GM13976 (cell line): ENCODE results near the gene DPP6.

Source experiments
- DNase-seq: peaks from one replicate; pipeline ENCODE4 v3.0.0; 2012; ENCODE audit warnings: low spot score
- CTCF ChIP-seq: IDR thresholded peaks from 2 replicates; pipeline ENCODE4 v1.5.1; 2012; ENCODE audit warnings: borderline replicate concordance, mild to moderate bottlenecking; ENCODE audit not compliant: insufficient read depth; ENCODE audit errors: extremely low read depth, missing control alignments, control extremely low read depth
- in situ Hi-C: fragments of 300-500 bp; cut with MboI; formaldehyde crosslinking; loops from one replicate; pipeline ENCODE4 v1.12.0; 2022; ENCODE audit warnings: low sequenced_read_pairs, mixed read lengths, inconsistent platforms; ENCODE audit not compliant: unreplicated experiment

The DPP6 gene

DNA sequence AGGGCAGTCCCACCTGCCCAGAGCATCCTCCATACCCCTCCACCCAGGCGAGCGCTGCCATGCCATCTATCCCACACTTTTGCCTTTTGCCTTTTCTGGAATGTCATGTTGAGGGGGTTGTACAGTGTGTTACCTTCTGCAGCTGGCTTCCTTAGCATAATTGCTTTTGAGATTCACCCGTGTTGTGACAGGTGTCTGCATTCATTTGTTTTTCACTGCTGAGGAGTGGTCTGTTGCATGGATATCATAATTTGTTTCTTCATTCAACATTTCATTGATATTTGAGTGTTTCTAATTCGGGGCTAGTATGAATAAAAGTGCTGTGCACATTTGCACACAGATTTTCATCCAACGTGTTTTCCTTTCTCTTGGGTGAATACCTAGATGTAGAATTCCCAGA is 596.8 kb downstream of the DPP6 start:
- TF ChIP-seq CTCF: no peak
- no peak for DNase-seq
- in situ Hi-C loops: no loop called here

DNA sequence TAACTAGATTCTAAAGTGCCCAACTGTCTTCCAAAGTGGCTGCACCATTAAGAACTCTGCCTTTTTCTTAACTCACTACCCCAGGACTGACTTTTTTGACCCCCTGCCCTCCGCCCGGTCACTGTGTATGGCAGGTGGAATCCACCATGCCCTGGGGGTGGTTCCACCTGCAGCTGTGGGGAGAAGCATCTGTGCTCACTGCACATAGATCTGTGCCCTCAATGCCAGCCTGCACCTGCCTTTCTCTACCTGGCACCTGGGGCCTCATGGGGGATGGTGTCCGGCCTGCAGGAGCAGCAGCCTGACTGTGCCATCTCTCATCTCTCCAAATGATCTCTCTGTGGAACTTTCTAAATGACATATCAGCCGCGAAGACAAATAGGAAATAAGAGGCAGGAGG is 597.2 kb downstream of the DPP6 start:
- DNase-seq: no peak
- no peak for TF ChIP-seq CTCF
- in situ Hi-C loops: no loop called here

GRCh38 chr7:154650275-154650674 is 598.1 kb downstream of the DPP6 start:
- no peak for TF ChIP-seq CTCF
- in situ Hi-C loops: no loop called here
- DNase-seq: no peak

GRCh38 chr7:154651501-154651900 is 599.3 kb downstream of the DPP6 start:
- DNase-seq: no peak
- in situ Hi-C loops: no loop called here
- TF ChIP-seq CTCF: no peak

DNA sequence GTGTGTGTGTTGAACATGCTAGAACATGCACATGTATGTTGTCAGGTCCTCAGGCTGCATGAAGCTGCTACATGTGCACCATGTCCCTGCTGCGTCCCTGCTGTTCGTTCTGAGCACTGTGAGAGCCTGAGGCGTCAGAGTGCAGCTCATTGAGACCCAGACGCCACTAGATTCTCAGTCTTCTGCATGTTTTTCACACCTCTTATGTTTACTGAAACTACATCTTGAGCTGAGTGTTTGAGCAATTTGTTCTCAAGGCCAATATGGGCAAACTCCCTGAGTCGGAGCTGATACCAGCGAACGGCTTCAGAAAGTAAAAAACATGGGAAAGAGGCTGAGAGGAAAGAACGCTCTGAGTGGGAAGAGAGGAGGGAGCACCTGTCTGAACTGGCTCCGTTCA is 600.4 kb downstream of the DPP6 start:
- in situ Hi-C loops: no loop called here
- TF ChIP-seq CTCF: no peak
- DNase-seq: no peak

GRCh38 chr7:154653281-154653680 is 601.1 kb downstream of the DPP6 start:
- in situ Hi-C loops: no loop called here
- no peak for DNase-seq
- no peak for TF ChIP-seq CTCF

GRCh38 chr7:154656618-154657017 is 604.4 kb downstream of the DPP6 start:
- no peak for TF ChIP-seq CTCF
- DNase-seq: no peak
- in situ Hi-C loops: no loop called here
